Activated CD4-positive, alpha-beta T cell treated with anti-CD3 and anti-CD28 coated beads, Interleukin-2, amount 10 ng/mL, durations not matched to agents 24 days and 14 days (primary cell): ENCODE measurements around the gene FAHD1. TPM values are rescaled to one million over a fixed set of nuclear protein-coding genes. Genes with fewer than 3 reads are reported as not detected.
"Not testable (repeated sequence)": the region's sequence is repeated elsewhere in the genome, so short reads cannot be mapped to it uniquely, and the experiment has no call there.

Experiments
- DNase-seq: peaks from one replicate; pipeline ENCODE4 v3.0.0; 2022
- H3K27ac Mint-ChIP-seq: one replicate; pipeline ENCODE4 v1.8.0; 2022; ENCODE audit warnings: mild to moderate bottlenecking, mixed read lengths
- H3K27me3 Mint-ChIP-seq: one replicate; pipeline ENCODE4 v1.8.0; 2022; ENCODE audit warnings: mixed read lengths
- H3K36me3 Mint-ChIP-seq: one replicate; pipeline ENCODE4 v1.8.0; 2022; ENCODE audit warnings: low read depth, mild to moderate bottlenecking, mixed read lengths
- H3K4me1 Mint-ChIP-seq: one replicate; pipeline ENCODE4 v1.8.0; 2021; ENCODE audit warnings: mixed read lengths
- H3K4me3 Mint-ChIP-seq: one replicate; pipeline ENCODE4 v1.8.0; 2022; ENCODE audit warnings: mild to moderate bottlenecking, moderate library complexity, mixed read lengths
- H3K9me3 Mint-ChIP-seq: one replicate; pipeline ENCODE4 v1.8.0; 2021; ENCODE audit warnings: mixed read lengths
- intact Hi-C: fragments of 100-400 bp; cut with micrococcal nuclease; formaldehyde crosslinking; loops from one replicate; pipeline ENCODE4 v1.15.1; 2023
- total RNA-seq: library from RNA; stranded (reverse); gene quantifications from 2 replicates; pipeline ENCODE4 v1.2.3, GENCODE V29; 2022

The FAHD1 gene
- total RNA-seq, 1 donor from 2014 or later: 20.2 TPM

DNA sequence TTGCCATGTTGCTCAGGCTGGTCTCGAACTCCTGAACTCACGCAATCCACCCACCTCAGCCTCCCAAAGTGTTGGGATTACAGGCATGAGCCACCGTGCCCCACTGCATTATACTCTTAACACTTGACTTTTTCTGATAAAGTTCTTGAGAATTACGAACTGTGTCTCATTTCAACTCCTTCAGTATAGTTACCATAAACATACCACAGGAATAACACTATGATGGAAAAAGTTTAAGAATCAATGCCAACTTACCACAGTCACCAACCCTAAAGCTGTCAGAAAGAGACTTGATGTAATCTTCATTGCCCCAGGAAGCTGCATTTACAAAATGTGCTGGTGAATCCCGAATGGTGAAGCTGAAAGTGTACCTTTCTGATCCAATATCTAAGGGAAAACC, 34.7 kb downstream of the FAHD1 start:
- H3K27ac Mint-ChIP-seq: no peak overlapping the region
- no peak overlapping the region for H3K4me3 Mint-ChIP-seq

DNA sequence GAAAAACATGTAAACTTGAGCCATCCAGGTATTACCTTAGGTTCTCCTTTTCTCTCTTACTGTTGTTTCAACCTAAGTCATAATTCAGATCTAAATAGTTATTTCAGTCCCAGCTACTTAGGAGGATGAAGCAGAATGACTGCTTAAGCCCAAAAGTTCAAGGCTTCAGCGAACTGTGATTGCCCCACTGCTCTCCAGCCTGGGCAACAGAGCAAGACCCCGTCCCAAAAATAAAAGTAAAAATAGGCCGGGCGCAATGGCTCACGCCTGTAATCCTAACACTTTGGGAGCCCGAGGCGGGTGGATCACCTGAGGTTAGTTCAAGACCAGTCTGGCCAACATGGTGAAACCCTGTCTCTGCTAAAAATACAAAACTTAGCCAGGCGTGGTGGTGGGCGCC, 35.4 kb downstream of the FAHD1 start:
- no peaks in the 10 kb centered on the region for H3K36me3 Mint-ChIP-seq
- H3K27ac Mint-ChIP-seq: no peak overlapping the region
- intact Hi-C loops: no loop called here
- H3K27me3 Mint-ChIP-seq: peaks cover 37% of the 10 kb centered on the region
- H3K4me1 Mint-ChIP-seq: no peaks in the 10 kb centered on the region
- DNase-seq: no peak
- no peak overlapping the region for H3K4me3 Mint-ChIP-seq
- no peaks in the 10 kb centered on the region for H3K9me3 Mint-ChIP-seq

More for the DNA sequence above, 34.7 kb downstream of the FAHD1 start:
- Mint-ChIP-seq H3K36me3 (no peaks in the 10 kb centered on the region), H3K4me1 (no peaks in the 10 kb centered on the region), H3K27me3 (peaks cover 40% of the 10 kb centered on the region), H3K9me3 (no peaks in the 10 kb centered on the region)
- intact Hi-C loops: no loop called here
- DNase-seq: no peak

DNA sequence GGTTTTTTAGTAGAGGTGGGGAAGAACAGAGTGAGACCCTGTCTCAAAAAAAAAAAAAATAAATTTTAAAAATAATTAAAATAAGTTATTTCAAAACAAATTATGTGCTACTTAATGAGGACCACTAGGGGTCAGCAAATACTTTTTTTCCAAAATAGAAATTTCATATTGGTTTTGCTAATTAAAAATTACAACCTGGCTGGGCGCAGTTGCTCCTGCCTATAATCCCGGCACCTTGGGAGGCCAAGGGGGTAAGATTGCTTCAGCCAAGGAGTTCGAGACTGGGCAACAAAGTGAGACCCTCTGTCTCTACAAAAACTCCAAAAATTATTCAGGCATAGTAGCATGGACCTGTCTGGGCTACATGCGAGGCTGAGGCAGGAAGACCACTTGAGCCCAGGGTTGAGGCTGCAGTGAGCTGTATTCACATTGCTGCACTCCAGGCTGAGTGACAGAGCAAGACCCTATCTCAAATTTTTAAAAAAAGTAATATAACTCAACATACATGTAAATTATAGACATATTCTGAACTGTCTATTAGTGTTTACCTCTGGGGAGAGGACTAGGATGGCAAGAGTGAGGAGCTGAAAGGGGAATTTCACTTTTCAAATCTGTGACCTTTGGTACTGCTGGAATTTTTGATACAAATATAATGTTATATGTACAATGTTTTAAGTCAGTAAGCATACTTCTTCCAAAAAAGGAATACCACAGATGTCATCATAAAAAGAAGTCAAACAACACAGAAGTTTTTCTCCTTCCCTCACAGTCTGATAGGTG, 36.9 kb downstream of the FAHD1 start:
- Mint-ChIP-seq H3K4me1 (no peaks in the 10 kb centered on the region), H3K9me3 (no peaks in the 10 kb centered on the region), H3K4me3 (no peak overlapping the region), H3K27ac (no peak overlapping the region), H3K27me3 (peaks cover 28% of the 10 kb centered on the region), H3K36me3 (no peaks in the 10 kb centered on the region)
- DNase-seq: no peak
- intact Hi-C loops: loop anchor here (2.0 kb wide), 1 partner anchor 67 kb away; no protein-coding TSS in a partner anchor

DNA sequence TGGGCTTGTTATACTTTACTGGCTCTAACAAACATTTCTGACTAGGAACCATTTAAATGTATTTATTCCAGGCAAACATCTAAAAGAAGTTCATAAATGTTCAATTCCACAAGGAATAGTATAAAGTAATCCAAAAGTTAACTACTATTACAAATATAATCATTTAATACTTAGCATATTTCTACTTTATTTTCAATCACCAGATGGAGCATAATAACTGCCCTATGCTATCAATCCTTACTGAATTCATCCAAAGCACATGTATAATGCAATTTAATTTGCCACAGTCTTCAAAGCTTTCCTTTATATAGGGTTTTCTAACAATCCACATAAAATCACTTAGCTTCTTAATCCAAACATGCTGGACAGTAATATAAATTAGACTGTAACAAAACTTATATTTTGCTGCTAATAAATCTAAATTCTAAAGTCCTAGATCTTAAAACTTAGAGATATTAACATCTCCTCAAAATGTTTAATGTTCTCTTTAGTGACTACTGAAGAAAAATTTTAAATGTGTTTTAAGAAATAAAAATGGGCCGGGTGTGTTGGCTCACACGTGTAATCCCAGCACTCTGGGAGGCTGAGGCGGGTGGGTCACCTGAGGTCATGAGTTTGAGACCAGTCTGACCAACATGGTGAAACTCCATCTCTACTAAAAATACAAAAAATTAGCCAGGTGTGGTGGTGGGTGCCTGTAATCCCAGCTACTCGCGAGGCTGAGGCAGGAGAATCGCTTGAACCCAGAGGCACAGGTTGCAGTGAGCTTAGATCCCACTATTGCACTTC, 39.1 kb downstream of the FAHD1 start:
- Mint-ChIP-seq H3K4me1 (no peaks in the 10 kb centered on the region), H3K36me3 (no peaks in the 10 kb centered on the region), H3K27me3 (peaks cover 19% of the 10 kb centered on the region), H3K27ac (no peak overlapping the region), H3K4me3 (no peak overlapping the region), H3K9me3 (no peaks in the 10 kb centered on the region)
- intact Hi-C loops: loop anchor here (2.0 kb wide), 1 partner anchor 65 kb away; no protein-coding TSS in a partner anchor
- DNase-seq: no peak

DNA sequence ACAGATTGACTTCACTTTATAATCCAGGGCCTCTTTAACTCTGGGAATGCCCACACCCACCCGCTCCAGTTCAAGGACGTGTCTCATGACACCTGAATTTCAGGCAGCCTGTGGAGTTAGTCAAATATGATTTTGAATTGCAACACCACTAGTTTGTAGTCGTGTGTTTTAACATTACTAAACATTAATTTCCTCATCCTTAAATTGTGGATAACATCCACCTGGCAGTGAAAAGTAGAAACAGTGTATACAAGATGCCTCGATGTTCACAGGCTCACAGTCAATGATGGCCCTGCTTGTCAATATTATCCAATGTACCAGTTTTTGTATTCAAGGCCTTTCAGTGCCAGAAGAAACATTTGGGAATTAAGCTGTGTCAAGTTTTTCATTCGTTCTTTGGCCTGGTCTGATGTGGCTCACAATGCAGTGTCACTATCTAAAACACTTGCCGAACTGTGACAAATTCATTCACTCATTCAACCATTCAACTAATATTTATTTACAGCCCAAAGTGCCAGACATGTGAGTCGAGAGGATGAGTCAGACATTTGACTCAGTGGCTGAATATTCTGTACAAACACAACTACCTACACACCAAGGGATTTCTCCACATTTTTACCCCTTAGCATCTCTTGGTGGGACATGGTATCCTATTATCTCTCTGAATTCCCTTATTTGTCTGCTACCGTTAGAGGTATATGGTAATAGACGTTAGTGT, 43.5 kb downstream of the FAHD1 start:
- Mint-ChIP-seq H3K4me3 (no peak overlapping the region), H3K4me1 (peaks cover 3% of the 10 kb centered on the region), H3K27me3 (peaks cover 21% of the 10 kb centered on the region), H3K9me3 (no peaks in the 10 kb centered on the region), H3K36me3 (no peaks in the 10 kb centered on the region), H3K27ac (no peak overlapping the region)
- intact Hi-C loops: no loop called here
- no peak for DNase-seq

DNA sequence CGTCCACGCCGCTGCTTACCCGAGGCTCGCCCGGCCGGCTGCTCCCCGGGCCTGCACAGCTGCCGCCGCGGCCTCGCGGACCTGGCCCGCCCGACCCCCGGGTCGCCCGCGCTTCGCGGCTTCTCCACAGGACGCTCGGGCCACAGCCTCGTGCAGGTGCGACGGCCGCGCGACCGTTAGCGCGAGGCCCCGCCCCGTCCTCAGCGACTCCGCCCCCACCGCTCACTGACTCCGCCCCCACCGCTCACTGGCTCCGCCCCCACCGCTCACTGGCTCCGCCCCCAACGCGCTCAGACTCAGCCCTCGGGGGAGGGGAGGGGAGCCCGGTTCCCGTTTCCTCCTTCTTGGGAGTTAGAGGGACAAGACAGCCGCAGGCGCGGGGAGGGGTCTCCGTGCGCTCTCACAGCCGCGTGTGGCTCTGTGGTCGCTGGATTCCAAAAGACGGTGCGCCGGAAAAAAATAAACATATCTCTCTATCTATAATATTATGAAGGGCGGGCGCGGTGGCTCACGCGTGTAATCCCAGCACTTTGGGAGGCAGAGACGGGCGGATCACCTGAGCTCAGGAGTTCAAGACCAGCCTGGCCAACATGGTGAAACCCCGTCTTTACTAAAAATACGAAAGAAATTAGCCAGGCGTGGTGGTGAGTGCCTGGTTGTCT, 45.1 kb downstream of the FAHD1 start, which contains the start of gene MEIOB:
TSS of gene MEIOB (minus strand) at position 191 of the 662 bp plus-strand sequence. CDS start 3,989 bp downstream, outside the sequence.
- peak within 1 kb of the TSS; percentile 66 for H3K4me3 Mint-ChIP-seq
- H3K27ac Mint-ChIP-seq: no peak within 1 kb of the TSS
- peaks cover 3% of the 10 kb centered on the region for H3K4me1 Mint-ChIP-seq
- intact Hi-C loops: no loop called here
- H3K36me3 Mint-ChIP-seq: no peaks in the 10 kb centered on the region
- DNase-seq: peak; percentile 82
- H3K27me3 Mint-ChIP-seq: peaks cover 19% of the 10 kb centered on the region
- H3K9me3 Mint-ChIP-seq: no peaks in the 10 kb centered on the region

DNA sequence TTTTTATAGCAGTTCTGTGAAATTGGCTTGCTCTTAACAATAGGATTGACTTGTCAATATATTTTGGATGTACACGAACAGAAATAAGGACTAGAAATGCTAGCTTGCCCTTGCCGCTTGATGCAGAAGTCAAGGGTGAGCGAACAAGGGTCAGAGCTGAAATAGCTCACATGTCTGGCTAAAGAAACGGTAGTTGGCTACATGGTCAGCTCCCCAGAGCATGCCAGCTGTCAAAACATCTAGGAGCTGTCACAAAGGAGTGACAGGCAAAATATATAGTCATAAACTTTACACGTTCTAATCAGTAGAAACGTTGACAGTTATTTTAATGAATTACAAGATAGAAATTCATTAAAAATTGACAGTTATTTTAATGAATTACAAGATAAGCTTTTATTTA, 47.8 kb downstream of the FAHD1 start:
- H3K4me3 Mint-ChIP-seq: no peak overlapping the region
- H3K9me3 Mint-ChIP-seq: no peaks in the 10 kb centered on the region
- no peak for DNase-seq
- intact Hi-C loops: no loop called here
- H3K27ac Mint-ChIP-seq: no peak overlapping the region
- H3K27me3 Mint-ChIP-seq: peaks cover 31% of the 10 kb centered on the region
- H3K4me1 Mint-ChIP-seq: peaks cover 3% of the 10 kb centered on the region
- H3K36me3 Mint-ChIP-seq: no peaks in the 10 kb centered on the region

DNA sequence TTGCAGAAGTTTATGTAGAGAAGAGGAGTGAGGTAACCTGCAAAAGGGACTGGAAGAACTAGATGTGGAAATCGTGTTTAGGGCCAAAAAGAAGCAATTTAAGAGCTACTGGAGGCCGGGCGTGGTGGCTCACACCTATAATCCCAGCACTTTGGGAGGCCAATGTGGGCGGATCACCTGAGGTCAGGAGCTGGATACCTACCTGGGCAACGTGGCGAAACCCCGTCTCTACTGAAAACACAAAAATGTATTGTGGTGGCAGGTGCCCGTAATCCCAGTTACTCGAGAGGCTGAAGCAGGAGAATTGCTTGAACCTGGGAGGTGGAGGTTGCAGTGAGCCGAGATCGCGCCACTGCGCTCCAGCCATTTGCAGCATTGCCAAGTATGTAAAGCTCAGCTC, 49.1 kb downstream of the FAHD1 start:
- DNase-seq, intact Hi-C loops, H3K4me3 Mint-ChIP-seq, H3K36me3 Mint-ChIP-seq, H3K4me1 Mint-ChIP-seq, H3K9me3 Mint-ChIP-seq, H3K27ac Mint-ChIP-seq: not testable (repeated sequence)
- H3K27me3 Mint-ChIP-seq: peaks cover 29% of the 10 kb centered on the region

DNA sequence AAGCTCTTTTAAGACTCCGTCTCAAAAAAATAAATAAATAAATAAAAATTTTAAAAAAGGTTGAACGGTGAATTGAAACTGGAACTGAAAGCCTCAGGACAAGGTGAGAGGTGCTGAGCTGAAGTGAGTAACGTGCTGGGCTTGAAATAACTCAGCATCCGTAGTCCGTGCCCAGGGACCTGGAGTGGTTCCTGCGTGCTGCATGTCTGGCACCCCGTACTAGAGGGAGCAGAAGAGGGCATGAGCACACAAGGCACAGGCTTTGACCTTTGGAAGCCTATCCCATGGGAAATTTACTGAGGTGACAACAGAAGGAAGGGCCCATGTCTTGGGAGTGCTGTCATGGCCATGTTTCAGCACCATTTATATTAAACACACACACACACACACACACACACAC, 49.5 kb downstream of the FAHD1 start:
- Mint-ChIP-seq H3K9me3 (no peaks in the 10 kb centered on the region), H3K4me3 (no peak overlapping the region), H3K27me3 (peaks cover 29% of the 10 kb centered on the region), H3K36me3 (no peaks in the 10 kb centered on the region), H3K27ac (no peak overlapping the region), H3K4me1 (peaks cover 3% of the 10 kb centered on the region)
- intact Hi-C loops: no loop called here
- no peak for DNase-seq

DNA sequence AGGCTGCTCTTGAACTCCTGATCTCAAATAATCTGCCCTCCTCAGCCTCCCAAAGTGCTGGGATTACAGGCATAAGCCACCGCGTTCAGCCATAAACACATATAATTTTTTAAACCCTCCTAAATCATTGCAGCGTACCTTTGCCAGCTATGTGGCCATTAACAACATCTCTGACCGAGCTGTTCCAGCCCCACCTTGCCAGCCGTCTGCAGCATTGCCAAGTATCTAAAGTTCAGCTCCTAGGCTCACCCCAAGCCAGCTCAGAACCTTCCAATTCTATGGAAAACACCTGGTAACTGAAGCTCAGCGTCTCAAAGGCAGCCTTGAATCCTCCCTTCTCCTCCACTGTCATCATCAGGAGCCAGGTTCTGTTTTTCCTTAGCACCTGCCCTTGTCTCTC, 50.1 kb downstream of the FAHD1 start:
- Mint-ChIP-seq H3K9me3 (no peaks in the 10 kb centered on the region), H3K36me3 (no peaks in the 10 kb centered on the region), H3K4me1 (peaks cover 3% of the 10 kb centered on the region), H3K27ac (no peak overlapping the region), H3K27me3 (peaks cover 29% of the 10 kb centered on the region), H3K4me3 (no peak overlapping the region)
- intact Hi-C loops: no loop called here
- no peak for DNase-seq

DNA sequence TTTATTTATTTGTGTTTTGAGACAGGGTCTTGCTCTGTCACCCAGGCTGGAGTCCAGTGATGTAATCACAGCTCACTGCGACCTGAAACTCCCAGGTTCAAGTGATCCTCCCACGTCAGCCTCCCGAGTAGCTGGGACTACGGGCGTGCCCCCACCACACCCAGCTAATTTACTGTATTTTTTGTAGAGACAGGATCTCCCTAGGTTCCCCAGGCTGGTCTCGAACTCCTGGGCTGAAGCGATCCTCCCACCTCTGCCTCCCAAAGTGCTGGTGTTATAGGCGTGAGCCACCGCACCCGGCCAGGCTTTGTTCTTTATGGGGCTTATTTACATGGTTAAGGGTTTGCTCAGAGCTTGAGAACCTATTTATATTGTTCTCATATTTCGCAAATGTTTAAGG, 50.8 kb downstream of the FAHD1 start:
- H3K27me3 Mint-ChIP-seq: peaks cover 23% of the 10 kb centered on the region
- H3K9me3 Mint-ChIP-seq: no peaks in the 10 kb centered on the region
- intact Hi-C loops: no loop called here
- DNase-seq: no peak
- no peaks in the 10 kb centered on the region for H3K36me3 Mint-ChIP-seq
- H3K4me1 Mint-ChIP-seq: no peaks in the 10 kb centered on the region
- no peak overlapping the region for H3K4me3 Mint-ChIP-seq
- no peak overlapping the region for H3K27ac Mint-ChIP-seq

DNA sequence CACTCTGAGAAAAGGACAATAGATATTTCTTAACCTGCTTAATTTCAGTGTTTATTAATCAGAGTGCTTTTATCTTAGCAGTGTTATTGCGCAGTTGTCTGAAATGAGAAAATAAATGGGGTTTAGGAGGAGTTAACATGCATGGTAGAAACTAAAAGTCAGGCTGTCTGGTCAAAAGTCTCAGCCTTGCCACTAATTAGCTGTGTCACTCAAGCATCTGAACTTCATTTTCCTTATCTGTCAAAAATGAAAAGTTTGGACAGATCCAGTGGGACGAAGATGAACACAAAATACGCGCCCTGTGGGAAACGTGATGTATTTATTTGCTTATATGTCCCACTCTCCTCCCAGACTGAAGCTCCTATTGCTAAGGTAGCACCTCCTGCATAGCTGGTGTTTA, 51.2 kb downstream of the FAHD1 start:
- Mint-ChIP-seq H3K36me3 (no peaks in the 10 kb centered on the region), H3K27ac (no peak overlapping the region), H3K27me3 (peaks cover 21% of the 10 kb centered on the region), H3K9me3 (no peaks in the 10 kb centered on the region), H3K4me3 (no peak overlapping the region), H3K4me1 (no peaks in the 10 kb centered on the region)
- no peak for DNase-seq
- intact Hi-C loops: no loop called here
